HCT116 (cell line): ENCODE results near the gene UBE2H.

ENCODE experiments used
- CEBPB ChIP-seq: IDR thresholded peaks from 2 replicates; pipeline ENCODE4 v1.6.1; 2012; ENCODE audit warnings: low read depth
- EGR1 ChIP-seq: IDR thresholded peaks from 2 replicates; pipeline ENCODE4 v1.6.1; 2012; ENCODE audit warnings: low read depth
- EZH2 ChIP-seq: fragments of 200-600 bp; sonication (generic); IDR thresholded peaks from 2 replicates; pipeline ENCODE4 v1.6.1; 2017; ENCODE audit warnings: antibody characterized with exemption, mixed run types
- FOSL1 ChIP-seq: IDR thresholded peaks from 2 replicates; pipeline ENCODE4 v1.6.1; 2012; ENCODE audit warnings: low read depth
- JUND ChIP-seq: IDR thresholded peaks from 2 replicates; pipeline ENCODE4 v1.6.1; 2012
- POLR2A ChIP-seq: IDR thresholded peaks from 2 replicates; pipeline ENCODE4 v1.7.0; 2011; ENCODE audit warnings: borderline replicate concordance; ENCODE audit not compliant: insufficient read depth, insufficient read length; ENCODE audit errors: extremely low read depth
- POLR2AphosphoS5 ChIP-seq: IDR thresholded peaks from 2 replicates; pipeline ENCODE4 v1.6.1; 2011; ENCODE audit warnings: mild to moderate bottlenecking, low read depth, low read length, moderate library complexity
- RAD21 ChIP-seq: IDR thresholded peaks from 2 replicates; pipeline ENCODE4 v1.6.1; 2012; ENCODE audit warnings: low read depth, mild to moderate bottlenecking
- REST ChIP-seq: IDR thresholded peaks from 2 replicates; pipeline ENCODE4 v1.6.1; 2012; ENCODE audit warnings: low read depth
- SIN3A ChIP-seq: IDR thresholded peaks from 2 replicates; pipeline ENCODE4 v1.6.1; 2012; ENCODE audit warnings: low read depth
- SRF ChIP-seq: IDR thresholded peaks from 2 replicates; pipeline ENCODE4 v1.6.1; 2012; ENCODE audit warnings: low read depth
- ZNF274 ChIP-seq: fragments of 200-500 bp; sonication (Bioruptor generic); IDR thresholded peaks from 2 replicates; pipeline ENCODE4 v1.6.1; 2014; ENCODE audit warnings: mild to moderate bottlenecking, low read depth, low read length, inconsistent platforms
- TF ChIP-seq, protein P1 (sequence below), 3 experiments: fragments of 200-600 bp in 1 of 3; sonication (generic) in 1 of 3; IDR thresholded peaks in 2 of 3; conservative IDR thresholded peaks in 1 of 3; 2 replicates each; pipeline ENCODE4 v1.5.1; 2012 to 2017; ENCODE audit warnings: low read depth in 2 of 3, low read length in 2 of 3, antibody characterized with exemption in 1 of 3, borderline replicate concordance in 1 of 3, control low read depth in 1 of 3, mild to moderate bottlenecking in 1 of 3, mixed read lengths in 1 of 3, mixed run types in 1 of 3, moderate library complexity in 1 of 3; ENCODE audit not compliant: insufficient read depth in 1 of 3
- TF ChIP-seq, protein P2 (sequence below): IDR thresholded peaks from 2 replicates; pipeline ENCODE4 v1.6.1; 2011; ENCODE audit warnings: mild to moderate bottlenecking, low read length, moderate library complexity; ENCODE audit not compliant: insufficient replicate concordance; ENCODE audit errors: extremely low read depth

- no peak for TF ChIP-seq POLR2A
- no peak for TF ChIP-seq EGR1
- TF ChIP-seq POLR2AphosphoS5, result no peak
- TF ChIP-seq, protein P1, sequence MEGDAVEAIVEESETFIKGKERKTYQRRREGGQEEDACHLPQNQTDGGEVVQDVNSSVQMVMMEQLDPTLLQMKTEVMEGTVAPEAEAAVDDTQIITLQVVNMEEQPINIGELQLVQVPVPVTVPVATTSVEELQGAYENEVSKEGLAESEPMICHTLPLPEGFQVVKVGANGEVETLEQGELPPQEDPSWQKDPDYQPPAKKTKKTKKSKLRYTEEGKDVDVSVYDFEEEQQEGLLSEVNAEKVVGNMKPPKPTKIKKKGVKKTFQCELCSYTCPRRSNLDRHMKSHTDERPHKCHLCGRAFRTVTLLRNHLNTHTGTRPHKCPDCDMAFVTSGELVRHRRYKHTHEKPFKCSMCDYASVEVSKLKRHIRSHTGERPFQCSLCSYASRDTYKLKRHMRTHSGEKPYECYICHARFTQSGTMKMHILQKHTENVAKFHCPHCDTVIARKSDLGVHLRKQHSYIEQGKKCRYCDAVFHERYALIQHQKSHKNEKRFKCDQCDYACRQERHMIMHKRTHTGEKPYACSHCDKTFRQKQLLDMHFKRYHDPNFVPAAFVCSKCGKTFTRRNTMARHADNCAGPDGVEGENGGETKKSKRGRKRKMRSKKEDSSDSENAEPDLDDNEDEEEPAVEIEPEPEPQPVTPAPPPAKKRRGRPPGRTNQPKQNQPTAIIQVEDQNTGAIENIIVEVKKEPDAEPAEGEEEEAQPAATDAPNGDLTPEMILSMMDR (IDR thresholded peaks at IDR 0.05 in 2 of 3, conservative IDR thresholded peaks at IDR 0.05 in 1 of 3; ENCODE audit: borderline replicate concordance in 1 of 3, insufficient read depth in 1 of 3, low read depth in 2 of 3, low read length in 2 of 3), result no peak
- TF ChIP-seq RAD21, result no peak
- TF ChIP-seq, protein P2, sequence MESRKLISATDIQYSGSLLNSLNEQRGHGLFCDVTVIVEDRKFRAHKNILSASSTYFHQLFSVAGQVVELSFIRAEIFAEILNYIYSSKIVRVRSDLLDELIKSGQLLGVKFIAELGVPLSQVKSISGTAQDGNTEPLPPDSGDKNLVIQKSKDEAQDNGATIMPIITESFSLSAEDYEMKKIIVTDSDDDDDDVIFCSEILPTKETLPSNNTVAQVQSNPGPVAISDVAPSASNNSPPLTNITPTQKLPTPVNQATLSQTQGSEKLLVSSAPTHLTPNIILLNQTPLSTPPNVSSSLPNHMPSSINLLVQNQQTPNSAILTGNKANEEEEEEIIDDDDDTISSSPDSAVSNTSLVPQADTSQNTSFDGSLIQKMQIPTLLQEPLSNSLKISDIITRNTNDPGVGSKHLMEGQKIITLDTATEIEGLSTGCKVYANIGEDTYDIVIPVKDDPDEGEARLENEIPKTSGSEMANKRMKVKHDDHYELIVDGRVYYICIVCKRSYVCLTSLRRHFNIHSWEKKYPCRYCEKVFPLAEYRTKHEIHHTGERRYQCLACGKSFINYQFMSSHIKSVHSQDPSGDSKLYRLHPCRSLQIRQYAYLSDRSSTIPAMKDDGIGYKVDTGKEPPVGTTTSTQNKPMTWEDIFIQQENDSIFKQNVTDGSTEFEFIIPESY, result no peak
- TF ChIP-seq FOSL1, result no peak
- peak; percentile 10; the same call in 1 of the 2 replicates for TF ChIP-seq CEBPB
- TF ChIP-seq REST, result no peak
- no peak for TF ChIP-seq SIN3A
- TF ChIP-seq JUND, result no peak
- no peak for TF ChIP-seq EZH2
- no peak for TF ChIP-seq SRF
- no peak for TF ChIP-seq ZNF274
Observed at GRCh38 chr7:129949292-129950133, 3.2 kb downstream of the UBE2H start.
